Fibroblast of mammary gland (primary cell): ENCODE data around the gene PYY.
A peak's percentile ranks its signal among the peaks of the same experiment; 100 is the strongest.

Source experiments
- DNase-seq: peaks from one replicate; pipeline ENCODE4 v3.0.0-alpha.2; 2010; ENCODE audit warnings: low read depth
- H3K4me3 ChIP-seq: 2 replicates; pipeline ENCODE4 v1.5.1; 2011; ENCODE audit warnings: low read depth, mild to moderate bottlenecking, low read length, moderate library complexity; ENCODE audit not compliant: control insufficient read depth
- CTCF ChIP-seq: conservative IDR thresholded peaks from 2 replicates; pipeline ENCODE4 v1.5.1; 2011; ENCODE audit warnings: low read depth, low read length, inconsistent platforms; ENCODE audit not compliant: control insufficient read depth, insufficient read depth

PYY gene

GRCh38 chr17:43956222-43956621 lies 2.5 kb upstream of the PYY start:
- DNase-seq = peak; percentile 23
- no peak for TF ChIP-seq CTCF
- no peak overlapping the region for H3K4me3 ChIP-seq

DNA sequence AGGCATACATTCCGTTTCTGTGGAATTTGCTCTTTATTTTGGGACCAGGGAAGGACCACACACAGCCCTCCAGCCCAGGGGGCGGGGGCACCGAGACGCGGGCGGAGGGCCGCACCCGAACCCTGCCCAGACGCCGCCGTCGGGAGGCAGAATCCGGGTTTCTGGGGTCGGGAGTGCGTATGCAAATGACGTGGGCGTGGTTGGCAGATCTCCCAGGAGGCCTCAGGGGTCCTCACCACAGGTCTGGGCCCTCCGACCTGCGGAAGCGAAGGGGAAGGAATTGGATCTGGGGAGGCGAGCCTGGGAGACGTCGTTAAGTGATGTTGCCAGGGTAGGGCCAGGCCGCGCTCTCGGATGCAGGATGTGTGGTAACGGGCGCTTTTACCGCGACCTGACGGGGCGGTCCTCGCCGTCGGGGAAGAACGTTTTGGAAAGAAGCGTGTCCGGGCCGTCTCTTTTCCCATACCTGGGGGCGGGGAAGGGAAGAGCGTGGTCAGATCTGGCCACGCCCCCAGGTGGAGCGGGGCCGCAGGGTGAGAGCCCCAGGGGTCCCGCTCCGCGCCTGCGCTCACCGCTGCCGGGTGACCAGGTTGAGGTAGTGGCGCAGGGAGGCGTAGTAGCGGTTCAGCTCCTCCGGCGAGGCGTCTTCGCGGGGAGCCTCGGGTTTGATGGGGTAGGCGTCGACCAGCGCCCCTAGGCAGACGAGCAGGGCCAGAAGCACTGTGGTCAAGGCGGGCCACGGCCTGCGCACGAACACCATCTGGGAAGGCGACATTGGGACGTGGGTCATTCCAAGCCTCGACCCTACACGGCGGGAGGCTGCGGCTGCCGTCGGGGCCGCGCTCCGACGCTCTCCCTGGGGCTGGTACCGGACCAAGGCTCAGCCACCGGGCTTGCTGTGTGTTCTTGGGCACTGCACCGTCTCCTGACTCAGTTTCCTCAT lies 745 bp downstream of the PYY start:
- no peak overlapping the region for H3K4me3 ChIP-seq
- no peak for TF ChIP-seq CTCF

GRCh38 chr17:43952351-43952723 lies 1.4 kb downstream of the PYY start:
- TF ChIP-seq CTCF = no peak
- no peak overlapping the region for H3K4me3 ChIP-seq
- DNase-seq = no peak

More for the DNA sequence above, 745 bp downstream of the PYY start:
- DNase-seq = no peak

DNA sequence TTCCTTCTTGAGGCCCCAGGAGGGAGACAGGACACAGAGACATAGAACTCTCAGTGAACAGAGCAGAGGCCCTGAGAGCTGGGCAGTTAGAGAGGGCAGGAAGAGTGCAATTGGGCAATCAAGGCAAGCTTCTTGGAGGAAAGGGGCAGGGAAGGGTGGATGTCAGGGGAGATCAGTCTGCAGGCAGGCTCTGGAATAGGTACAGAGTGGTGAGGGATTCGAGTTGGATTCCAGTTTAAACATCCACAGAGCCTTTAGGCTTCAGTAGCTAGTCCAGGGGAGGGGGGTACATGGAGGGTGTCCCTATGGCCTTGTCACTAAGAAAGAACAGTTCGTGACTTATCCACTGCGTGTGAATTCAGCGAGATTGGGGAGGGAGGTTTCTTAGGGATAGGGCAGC lies 2.0 kb downstream of the PYY start:
- DNase-seq = no peak
- TF ChIP-seq CTCF = no peak
- H3K4me3 ChIP-seq = no peak overlapping the region

DNA sequence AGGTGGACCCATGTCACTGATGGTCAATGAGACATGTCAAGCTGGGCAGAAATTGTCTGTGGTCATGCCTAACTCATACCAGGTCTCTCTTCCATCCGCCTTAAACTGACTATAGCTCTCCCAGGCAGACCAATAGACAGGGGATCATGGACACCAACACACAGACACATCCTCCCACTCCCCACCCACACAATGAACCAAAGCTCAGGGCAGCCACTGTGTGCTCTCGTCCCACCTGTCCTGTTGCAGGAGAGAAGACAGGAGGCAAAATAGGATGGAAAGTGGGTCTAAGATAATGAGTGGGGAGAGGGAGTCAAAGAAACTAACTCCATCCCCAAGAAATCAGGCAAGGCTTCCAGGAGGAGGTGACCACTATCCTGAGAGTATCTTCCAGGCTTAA lies 3.2 kb downstream of the PYY start:
- DNase-seq = no peak
- no peak overlapping the region for H3K4me3 ChIP-seq
- TF ChIP-seq CTCF = no peak

DNA sequence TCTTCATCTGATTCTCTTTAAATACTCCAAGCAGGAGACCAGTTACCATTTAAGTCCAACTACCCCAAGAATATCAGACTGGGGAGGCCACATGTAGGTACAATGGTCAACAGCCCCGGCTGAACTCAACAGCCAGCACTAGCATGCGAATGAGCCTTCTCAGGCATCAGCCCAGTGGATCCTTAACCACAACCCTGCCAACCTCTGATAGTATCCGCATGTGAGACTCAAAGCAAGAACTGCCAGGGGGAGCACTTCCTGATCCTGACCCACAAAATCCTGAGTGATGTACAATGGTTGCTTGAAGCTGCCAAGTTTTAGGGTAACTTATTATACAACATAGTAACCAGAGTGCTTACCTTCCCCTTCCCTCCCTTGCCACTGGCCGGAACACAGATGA lies 4.0 kb downstream of the PYY start:
- DNase-seq = no peak
- TF ChIP-seq CTCF = no peak

More for the DNA sequence above, 4.0 kb downstream of the PYY start:
- H3K4me3 ChIP-seq = no peak overlapping the region
